ENCODE data around the gene CCDC187.
"Not testable (repeated sequence)": the region's sequence is repeated elsewhere in the genome, so short reads cannot be mapped to it uniquely, and the experiment has no call there.

The CCDC187 gene

DNA sequence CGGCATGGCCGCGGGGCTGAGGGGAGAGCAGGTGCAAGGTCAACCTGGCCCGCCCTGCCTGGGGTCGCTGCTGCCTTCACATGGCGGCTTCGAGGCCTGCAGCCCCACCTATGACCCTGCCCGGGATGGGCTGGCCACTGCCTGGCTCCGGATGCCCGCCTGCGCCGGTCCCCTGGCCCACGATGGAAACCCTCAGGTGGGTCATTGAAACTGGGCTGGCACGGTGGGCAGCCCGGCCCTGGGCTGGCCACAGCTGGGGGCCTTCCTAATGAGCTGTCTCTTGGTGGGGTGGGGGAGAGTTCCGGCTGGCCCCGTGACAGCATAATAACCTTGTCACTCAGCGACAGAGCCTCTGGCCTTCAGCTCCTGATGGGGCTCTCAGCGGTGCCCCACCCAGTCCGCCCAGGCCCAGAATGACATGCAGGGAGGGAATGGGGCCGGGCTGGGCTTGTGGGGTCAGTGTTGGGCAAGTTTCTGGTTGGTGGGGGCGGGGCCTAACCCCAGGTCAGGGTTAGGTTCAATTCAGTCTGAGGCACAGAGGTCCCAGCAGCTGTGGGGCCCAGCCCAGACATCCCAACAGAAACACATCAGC, at the start of gene CCDC187:
Gene CCDC187 (minus strand): TSS at position 270 of the 592 bp plus-strand sequence. CDS start 264 bp downstream, at position 6.
- no peak within 1 kb of the TSS for H3K4me3 ChIP-seq (ENCODE audit: low read depth, low read length)
- no peaks in the 10 kb centered on the region for H3K36me3 ChIP-seq (ENCODE audit: control insufficient read depth, insufficient read depth, low read length)
- 0 out of 2 replicates have a peak, but pooled peaks cover 2% of the 10 kb centered on the region for H3K9me3 ChIP-seq (ENCODE audit: control insufficient read depth, insufficient read depth, low read length)
- no peaks in the 10 kb centered on the region for H3K4me1 ChIP-seq (ENCODE audit: control insufficient read depth, insufficient read depth, low read length)
- no peak within 1 kb of the TSS for H3K27ac ChIP-seq (ENCODE audit: low read depth, low read length)
- H3K27me3 ChIP-seq (ENCODE audit: control insufficient read depth, insufficient read depth, low read length), result no peaks in the 10 kb centered on the region
- no peak within 1 kb of the TSS for H3K9ac ChIP-seq (ENCODE audit: low read depth, low read length)

GRCh38 chr9:136353088-136353487, 49.2 kb upstream of the CCDC187 start:
- H3K27me3 ChIP-seq (ENCODE audit: control insufficient read depth, insufficient read depth, low read length), result no peaks in the 10 kb centered on the region
- no peak overlapping the region for H3K9ac ChIP-seq (ENCODE audit: low read depth, low read length)
- H3K4me3 ChIP-seq (ENCODE audit: low read depth, low read length), result no peak overlapping the region
- H3K36me3 ChIP-seq (ENCODE audit: control insufficient read depth, insufficient read depth, low read length), result no peaks in the 10 kb centered on the region
- no peaks in the 10 kb centered on the region for H3K4me1 ChIP-seq (ENCODE audit: control insufficient read depth, insufficient read depth, low read length)
- no peaks in the 10 kb centered on the region for H3K9me3 ChIP-seq (ENCODE audit: control insufficient read depth, insufficient read depth, low read length)
- no peak overlapping the region for H3K27ac ChIP-seq (ENCODE audit: low read depth, low read length)

GRCh38 chr9:136352682-136353081, 48.8 kb upstream of the CCDC187 start:
- no peaks in the 10 kb centered on the region for H3K36me3 ChIP-seq (ENCODE audit: control insufficient read depth, insufficient read depth, low read length)
- no peaks in the 10 kb centered on the region for H3K4me1 ChIP-seq (ENCODE audit: control insufficient read depth, insufficient read depth, low read length)
- no peak overlapping the region for H3K9ac ChIP-seq (ENCODE audit: low read depth, low read length)
- no peaks in the 10 kb centered on the region for H3K27me3 ChIP-seq (ENCODE audit: control insufficient read depth, insufficient read depth, low read length)
- H3K4me3 ChIP-seq (ENCODE audit: low read depth, low read length), result no peak overlapping the region
- H3K27ac ChIP-seq (ENCODE audit: low read depth, low read length), result no peak overlapping the region
- no peaks in the 10 kb centered on the region for H3K9me3 ChIP-seq (ENCODE audit: control insufficient read depth, insufficient read depth, low read length)

- not testable (repeated sequence) for H3K27ac ChIP-seq (ENCODE audit: low read depth, low read length); H3K9ac ChIP-seq (ENCODE audit: low read depth, low read length); H3K4me1 ChIP-seq (ENCODE audit: control insufficient read depth, insufficient read depth, low read length); H3K36me3 ChIP-seq (ENCODE audit: control insufficient read depth, insufficient read depth, low read length); H3K9me3 ChIP-seq (ENCODE audit: control insufficient read depth, insufficient read depth, low read length); H3K4me3 ChIP-seq (ENCODE audit: low read depth, low read length); H3K27me3 ChIP-seq (ENCODE audit: control insufficient read depth, insufficient read depth, low read length)
Observed at GRCh38 chr9:136351868-136352267, 48.0 kb upstream of the CCDC187 start.

- Histone ChIP-seq H3K4me3 (ENCODE audit: low read depth, low read length) (no peak overlapping the region), H3K27me3 (ENCODE audit: control insufficient read depth, insufficient read depth, low read length) (no peaks in the 10 kb centered on the region)
Observed at GRCh38 chr9:136351252-136351800, 47.4 kb upstream of the CCDC187 start.

DNA sequence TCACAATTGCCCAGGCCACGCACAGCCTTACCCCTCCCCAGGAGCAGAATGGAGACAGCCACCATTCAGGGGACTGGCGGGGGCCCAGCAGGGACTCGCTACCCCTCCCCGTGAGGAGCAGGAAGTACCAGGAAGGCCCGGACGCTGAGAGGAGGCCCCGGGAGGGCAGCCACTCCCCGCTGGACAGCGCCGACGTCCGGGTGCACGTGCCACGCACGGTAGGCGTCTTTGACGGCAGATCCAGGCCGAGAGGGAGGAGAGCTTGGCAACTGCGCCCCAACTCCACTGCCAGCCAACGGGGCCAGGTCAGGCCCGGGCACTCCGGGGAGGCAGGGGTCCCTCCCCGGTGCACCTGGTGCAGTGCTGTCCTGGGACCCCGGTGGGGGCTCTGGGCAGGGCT, 45.7 kb upstream of the CCDC187 start:
- Histone ChIP-seq H3K4me1 (ENCODE audit: control insufficient read depth, insufficient read depth, low read length) (no peaks in the 10 kb centered on the region), H3K9me3 (ENCODE audit: control insufficient read depth, insufficient read depth, low read length) (no peaks in the 10 kb centered on the region), H3K4me3 (ENCODE audit: low read depth, low read length) (no peak overlapping the region), H3K27me3 (ENCODE audit: control insufficient read depth, insufficient read depth, low read length) (no peaks in the 10 kb centered on the region), H3K9ac (ENCODE audit: low read depth, low read length) (no peak overlapping the region), H3K36me3 (ENCODE audit: control insufficient read depth, insufficient read depth, low read length) (no peaks in the 10 kb centered on the region), H3K27ac (ENCODE audit: low read depth, low read length) (no peak overlapping the region)

More at GRCh38 chr9:136351252-136351800, 47.4 kb upstream of the CCDC187 start:
- no peak overlapping the region for H3K9ac ChIP-seq (ENCODE audit: low read depth, low read length)
- H3K36me3 ChIP-seq (ENCODE audit: control insufficient read depth, insufficient read depth, low read length), result no peaks in the 10 kb centered on the region
- H3K27ac ChIP-seq (ENCODE audit: low read depth, low read length), result no peak overlapping the region
- no peaks in the 10 kb centered on the region for H3K9me3 ChIP-seq (ENCODE audit: control insufficient read depth, insufficient read depth, low read length)
- H3K4me1 ChIP-seq (ENCODE audit: control insufficient read depth, insufficient read depth, low read length), result no peaks in the 10 kb centered on the region

DNA sequence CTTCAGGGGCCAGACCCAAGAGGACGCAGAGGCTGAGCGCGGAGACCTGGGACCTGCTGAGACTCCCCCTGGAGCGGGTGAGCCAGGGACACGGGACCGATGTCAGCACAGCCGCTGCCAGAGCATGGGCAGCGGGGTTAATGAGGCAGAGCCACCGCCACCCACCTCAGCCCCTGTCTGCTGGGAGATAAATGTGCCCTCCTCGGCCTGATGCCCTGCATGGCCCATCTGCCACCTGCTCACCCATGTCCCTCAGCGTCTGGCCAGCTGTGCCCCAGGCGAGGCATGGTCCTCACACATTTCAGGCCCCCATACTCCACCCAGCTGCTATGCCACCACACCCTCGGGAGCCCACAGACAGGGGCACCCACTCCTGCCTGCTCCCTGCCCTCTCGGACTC, 44.8 kb upstream of the CCDC187 start:
- Histone ChIP-seq H3K4me1 (ENCODE audit: control insufficient read depth, insufficient read depth, low read length) (no peaks in the 10 kb centered on the region), H3K4me3 (ENCODE audit: low read depth, low read length) (no peak overlapping the region), H3K27ac (ENCODE audit: low read depth, low read length) (no peak overlapping the region), H3K9me3 (ENCODE audit: control insufficient read depth, insufficient read depth, low read length) (no peaks in the 10 kb centered on the region), H3K9ac (ENCODE audit: low read depth, low read length) (no peak overlapping the region), H3K36me3 (ENCODE audit: control insufficient read depth, insufficient read depth, low read length) (no peaks in the 10 kb centered on the region), H3K27me3 (ENCODE audit: control insufficient read depth, insufficient read depth, low read length) (no peaks in the 10 kb centered on the region)

GRCh38 chr9:136347472-136348256, 43.8 kb upstream of the CCDC187 start:
- no peak overlapping the region for H3K9ac ChIP-seq (ENCODE audit: low read depth, low read length)
- no peaks in the 10 kb centered on the region for H3K36me3 ChIP-seq (ENCODE audit: control insufficient read depth, insufficient read depth, low read length)
- peaks cover 5% of the 10 kb centered on the region for H3K4me1 ChIP-seq (ENCODE audit: control insufficient read depth, insufficient read depth, low read length)
- H3K4me3 ChIP-seq (ENCODE audit: low read depth, low read length), result no peak overlapping the region
- H3K9me3 ChIP-seq (ENCODE audit: control insufficient read depth, insufficient read depth, low read length), result no peaks in the 10 kb centered on the region
- no peaks in the 10 kb centered on the region for H3K27me3 ChIP-seq (ENCODE audit: control insufficient read depth, insufficient read depth, low read length)
- H3K27ac ChIP-seq (ENCODE audit: low read depth, low read length), result no peak overlapping the region

DNA sequence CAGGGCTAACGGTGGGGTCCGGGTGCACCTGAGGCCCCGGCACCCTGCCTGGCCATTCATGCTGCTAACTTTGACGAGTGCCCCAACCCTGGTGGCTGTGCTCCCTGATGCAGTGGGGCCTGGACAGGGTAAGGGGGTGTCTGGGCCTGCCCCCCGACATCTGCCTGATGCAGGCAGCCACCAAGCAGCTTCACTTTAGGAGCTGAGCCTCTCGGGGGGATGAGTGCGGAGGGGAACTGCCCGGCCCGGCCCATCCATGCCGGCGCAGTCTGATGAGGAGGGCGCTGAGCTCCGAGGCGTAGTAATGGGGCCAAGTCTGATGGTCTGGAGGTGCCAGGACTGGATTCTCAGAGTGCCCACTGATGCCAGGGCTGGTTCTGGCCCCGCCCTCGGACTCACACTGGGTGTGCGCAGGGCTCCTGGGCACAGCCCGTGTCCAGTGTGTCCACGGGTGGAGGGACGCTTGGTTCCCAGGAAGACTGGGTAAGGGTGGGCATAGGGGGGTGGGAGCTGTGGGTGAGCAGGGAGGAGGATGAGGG, 43.1 kb upstream of the CCDC187 start:
- no peaks in the 10 kb centered on the region for H3K9me3 ChIP-seq (ENCODE audit: control insufficient read depth, insufficient read depth, low read length)
- H3K27ac ChIP-seq (ENCODE audit: low read depth, low read length), result no peak overlapping the region
- no peaks in the 10 kb centered on the region for H3K27me3 ChIP-seq (ENCODE audit: control insufficient read depth, insufficient read depth, low read length)
- H3K4me3 ChIP-seq (ENCODE audit: low read depth, low read length), result no peak overlapping the region
- H3K9ac ChIP-seq (ENCODE audit: low read depth, low read length), result no peak overlapping the region
- peaks cover 5% of the 10 kb centered on the region for H3K4me1 ChIP-seq (ENCODE audit: control insufficient read depth, insufficient read depth, low read length)
- H3K36me3 ChIP-seq (ENCODE audit: control insufficient read depth, insufficient read depth, low read length), result no peaks in the 10 kb centered on the region

- Histone ChIP-seq H3K27ac (ENCODE audit: low read depth, low read length) (peak overlapping the region; percentile 40), H3K36me3 (ENCODE audit: control insufficient read depth, insufficient read depth, low read length) (no peaks in the 10 kb centered on the region), H3K4me3 (ENCODE audit: low read depth, low read length) (no peak overlapping the region), H3K9me3 (ENCODE audit: control insufficient read depth, insufficient read depth, low read length) (no peaks in the 10 kb centered on the region), H3K9ac (ENCODE audit: low read depth, low read length) (no peak overlapping the region), H3K4me1 (ENCODE audit: control insufficient read depth, insufficient read depth, low read length) (peaks cover 5% of the 10 kb centered on the region), H3K27me3 (ENCODE audit: control insufficient read depth, insufficient read depth, low read length) (no peaks in the 10 kb centered on the region)
Observed at GRCh38 chr9:136346157-136346481, 42.2 kb upstream of the CCDC187 start.
